Endothelial cell of umbilical vein (primary cell): Measurements from ENCODE around the gene GOLT1A. TPM values are rescaled to one million over a fixed set of nuclear protein-coding genes. Genes with fewer than 3 reads are reported as not detected.

Source experiments
- BruUV-seq: library from RNA; stranded (reverse); fragments of 400-500 nt; replicated peaks from 2 replicates; lab custom pipeline; 2021; lab: Mats Ljungman, UMichigan
- CTCF ChIA-PET: fragments of 300-600, 350-600 bp; sonication (Branson Sonifier 250); formaldehyde crosslinking; loops from one replicate; lab custom pipeline; 2021; ENCODE audit warnings: antibody characterized with exemption, inconsistent platforms; lab: Charles Lee
- POLR2A ChIA-PET: fragments of 300-600, 350-600 bp; sonication (Branson Sonifier 250); formaldehyde crosslinking; loops from one replicate; lab custom pipeline; 2021; ENCODE audit warnings: antibody characterized with exemption, inconsistent platforms; lab: Charles Lee
- DNase-seq: peaks from one replicate; pipeline ENCODE4 v3.0.0-alpha.2; 2011; ENCODE audit warnings: low read depth, low spot score
- FAIRE-seq: peaks from 2 replicates; lab custom pipeline; 2011; peaks lifted over from hg19 to GRCh38; lab: Jason Lieb, UNC
- H2AFZ ChIP-seq: 2 replicates; pipeline ENCODE4 v1.6.0; 2012; ENCODE audit warnings: low read depth, low read length, control low read depth, inconsistent platforms
- H3K27ac ChIP-seq: 2 replicates; pipeline ENCODE4 v1.5.1; 2011; ENCODE audit warnings: low read depth, mild to moderate bottlenecking, control low read depth, low read length, moderate library complexity; ENCODE audit not compliant: insufficient read depth
- H3K27me3 ChIP-seq, 2 experiments: 2 replicates each; pipeline versions ENCODE4 v1.6.0 to v1.6.1; 2011; ENCODE audit warnings: low read length in 2 of 2, mixed read lengths in 1 of 2; ENCODE audit not compliant: control insufficient read depth in 2 of 2, insufficient read depth in 2 of 2
- H3K36me3 ChIP-seq, 2 experiments: 2 replicates in 1 of 2; 3 replicates in 1 of 2; pipeline ENCODE4 v1.5.1; 2011; ENCODE audit warnings: low read length in 2 of 2, mild to moderate bottlenecking in 1 of 2, moderate library complexity in 1 of 2; ENCODE audit not compliant: control insufficient read depth in 2 of 2, insufficient read depth in 2 of 2; ENCODE audit errors: extremely low read depth in 1 of 2
- H3K4me1 ChIP-seq: 3 replicates; pipeline ENCODE4 v1.5.1; 2011; ENCODE audit warnings: mild to moderate bottlenecking, low read length; ENCODE audit not compliant: control insufficient read depth, insufficient read depth; ENCODE audit errors: extremely low read depth
- H3K4me2 ChIP-seq: 2 replicates; pipeline ENCODE4 v1.6.1; 2011; ENCODE audit warnings: low read length, control low read depth, mixed read lengths; ENCODE audit not compliant: insufficient read depth
- H3K4me3 ChIP-seq, 3 experiments: fragments of 200-600 bp in 1 of 3; sonication (generic), shearing (Covaris generic) in 1 of 3; replicated peaks in 1 of 3; 2 replicates each; pipeline ENCODE4 v1.5.1; 2011 to 2016; ENCODE audit warnings: control low read depth in 3 of 3, low read length in 3 of 3, mild to moderate bottlenecking in 2 of 3, inconsistent platforms in 1 of 3, low read depth in 1 of 3, moderate library complexity in 1 of 3; ENCODE audit not compliant: insufficient read depth in 1 of 3
- H3K79me2 ChIP-seq: 2 replicates; pipeline ENCODE4 v1.6.0; 2012; ENCODE audit warnings: low read length, inconsistent platforms; ENCODE audit not compliant: control insufficient read depth, insufficient read depth
- H3K9ac ChIP-seq: replicated peaks from 2 replicates; pipeline ENCODE3; 2011; ENCODE audit warnings: low read length, control low read depth; ENCODE audit not compliant: insufficient read depth; ENCODE audit errors: extremely low read depth
- H3K9me1 ChIP-seq: replicated peaks from 3 replicates; pipeline ENCODE4 v1.6.0; 2011; ENCODE audit warnings: mild to moderate bottlenecking, low read length; ENCODE audit not compliant: control insufficient read depth, insufficient read depth; ENCODE audit errors: extremely low read depth
- H3K9me3 ChIP-seq: replicated peaks from 2 replicates; pipeline ENCODE4 v1.5.1; 2012; ENCODE audit warnings: low read length, inconsistent platforms; ENCODE audit not compliant: control insufficient read depth, insufficient read depth
- H4K20me1 ChIP-seq: replicated peaks from 2 replicates; pipeline ENCODE3; 2011; ENCODE audit warnings: mild to moderate bottlenecking, low read length; ENCODE audit not compliant: control insufficient read depth, insufficient read depth; ENCODE audit errors: extremely low read depth
- CTCF ChIP-seq, 2 donors: IDR thresholded peaks; 1 replicate in 1 of 2; 2 replicates in 1 of 2; pipeline ENCODE4 v1.5.1; 2011; ENCODE audit warnings: low read length in 2 of 2, mild to moderate bottlenecking in 2 of 2, moderate library complexity in 2 of 2, control low read depth in 1 of 2, inconsistent platforms in 1 of 2, low read depth in 1 of 2; ENCODE audit not compliant: insufficient read depth in 1 of 2; ENCODE audit errors: extremely low read depth in 1 of 2
- EZH2 ChIP-seq: IDR thresholded peaks from 2 replicates; pipeline ENCODE4 v1.6.1; 2012; ENCODE audit warnings: borderline replicate concordance, low read depth, mild to moderate bottlenecking, moderate library complexity, low read length, inconsistent platforms; ENCODE audit not compliant: severe bottlenecking
- FOS ChIP-seq: IDR thresholded peaks from 2 replicates; pipeline ENCODE4 v1.6.1; 2011; ENCODE audit warnings: mild to moderate bottlenecking, low read length, moderate library complexity, borderline replicate concordance; ENCODE audit not compliant: insufficient read depth
- GATA2 ChIP-seq: IDR thresholded peaks from 2 replicates; pipeline ENCODE4 v1.7.0; 2011; ENCODE audit warnings: low read depth, mild to moderate bottlenecking, moderate library complexity, mixed read lengths, low read length; ENCODE audit not compliant: insufficient read length, insufficient read depth
- JUN ChIP-seq: IDR thresholded peaks from 2 replicates; pipeline ENCODE4 v1.6.1; 2011; ENCODE audit warnings: borderline replicate concordance, low read depth; ENCODE audit not compliant: insufficient read length, insufficient read depth
- MAX ChIP-seq: IDR thresholded peaks from 2 replicates; pipeline ENCODE4 v1.6.1; 2011; ENCODE audit not compliant: insufficient read depth, insufficient read length
- MYC ChIP-seq: IDR thresholded peaks from one replicate; pipeline ENCODE4 v1.6.1; 2011; ENCODE audit warnings: mild to moderate bottlenecking, low read depth, low read length
- POLR2A ChIP-seq: IDR thresholded peaks from 2 replicates; pipeline ENCODE4 v1.6.1; 2012; ENCODE audit warnings: low read depth, mild to moderate bottlenecking, control low read depth, low read length
- POLR2AphosphoS5 ChIP-seq: IDR thresholded peaks from 2 replicates; pipeline ENCODE4 v1.6.1; 2012; ENCODE audit warnings: low read depth, mild to moderate bottlenecking, control low read depth, low read length, moderate library complexity; ENCODE audit not compliant: insufficient read depth
- dilution Hi-C: fragments of 300-500 bp; cut with MboI; formaldehyde crosslinking; loops from one replicate; pipeline ENCODE4 v1.15.0; 2019; ENCODE audit warnings: low sequenced_read_pairs; ENCODE audit not compliant: extremely low pct_ligation_motif_present
- intact Hi-C: fragments of 100-400 bp; cut with micrococcal nuclease; formaldehyde crosslinking; loops from one replicate; pipeline ENCODE4 v1.10.0; 2022
- polyA plus RNA-seq, 4 experiments: library from polyadenylated mRNA; depleted of rRNA in 3 of 4; stranded (reverse) in 3 of 4; unstranded in 1 of 4; fragments of >200 nt; gene quantifications; 2 replicates each; pipeline versions ENCODE4 v1.2.1 to v1.2.3, GENCODE V29; 2011 to 2012; ENCODE audit warnings: missing spikeins in 1 of 4
- total RNA-seq: library from RNA; stranded (reverse); gene quantifications from 2 replicates; pipeline ENCODE4 v1.2.3, GENCODE V29; 2021

The GOLT1A gene
- total and polyA plus RNA-seq, 2 donors (not counting 3 experiments of a cell fraction or from before 2014, with no cell fraction given) = not detected

GRCh38 chr1:204192589-204193352 lies 21.0 kb downstream of the GOLT1A start:
- Histone ChIP-seq H3K4me1 (peaks cover 42% of the 10 kb centered on the region), H3K9me3 (no peaks in the 10 kb centered on the region), H3K27me3 (no peaks in the 10 kb centered on the region), H3K9me1 (no peaks in the 10 kb centered on the region), H3K4me3 (no peak overlapping the region), H3K4me2 (no peak overlapping the region), H3K79me2 (no peaks in the 10 kb centered on the region), H3K36me3 (no peaks in the 10 kb centered on the region), H3K9ac (no peak overlapping the region), H3K27ac (no peak overlapping the region), H2AFZ (no peak overlapping the region), H4K20me1 (no peaks in the 10 kb centered on the region)
- no TSS peak for BruUV-seq
- TF ChIP-seq MYC = no peak
- no peak for TF ChIP-seq JUN
- dilution Hi-C loops (no loop called here), intact Hi-C loops (no loop called here)
- DNase-seq = no peak
- no peak for FAIRE-seq
- CTCF ChIA-PET = interaction anchor here (0.6 to 7.2 kb wide), 2 partner anchors 13 to 30 kb away, joined by 3 to 85 read pairs; no protein-coding TSS in a partner anchor
- POLR2A ChIA-PET = no interaction called here

- no peaks in the 10 kb centered on the region for H3K9me1 ChIP-seq
- H3K36me3 ChIP-seq = no peaks in the 10 kb centered on the region
- TF ChIP-seq MAX = no peak
- no peak for TF ChIP-seq FOS
- TF ChIP-seq MYC = no peak
- TF ChIP-seq POLR2A = no peak
- no peak for TF ChIP-seq GATA2
- TF ChIP-seq CTCF (IDR thresholded peaks at IDR 0.05; ENCODE audit: extremely low read depth in 1 of 2, insufficient read depth in 1 of 2, low read depth in 1 of 2, low read length in 2 of 2) = no peak
- no peak for TF ChIP-seq POLR2AphosphoS5
- TF ChIP-seq EZH2 = no peak
- no peak for TF ChIP-seq JUN
- no peak overlapping the region for H3K4me3 ChIP-seq
- FAIRE-seq = no peak
- peaks cover 36% of the 10 kb centered on the region for H3K4me1 ChIP-seq
- no peaks in the 10 kb centered on the region for H4K20me1 ChIP-seq
- no peaks in the 10 kb centered on the region for H3K9me3 ChIP-seq
- H3K79me2 ChIP-seq = no peaks in the 10 kb centered on the region
- no TSS peak for BruUV-seq
- ChIA-PET POLR2A (no interaction called here), CTCF (interaction anchor here (0.6 to 7.2 kb wide), 3 partner anchors 14 to 321 kb away, joined by 3 to 85 read pairs (median 3); no protein-coding TSS in a partner anchor)
- H3K4me2 ChIP-seq = no peak overlapping the region
- no peak for DNase-seq
- dilution Hi-C loops = no loop called here
- no peak overlapping the region for H3K27ac ChIP-seq
- H3K27me3 ChIP-seq = no peaks in the 10 kb centered on the region
- H2AFZ ChIP-seq = no peak overlapping the region
- H3K9ac ChIP-seq = no peak overlapping the region
- intact Hi-C loops = no loop called here
Observed at GRCh38 chr1:204192046-204192445, 21.7 kb downstream of the GOLT1A start.
